HG03521 (cell line): ENCODE measurements around the gene WASHC3.
"Not testable (repeated sequence)": the region's sequence is repeated elsewhere in the genome, so short reads cannot be mapped to it uniquely, and the experiment has no call there.

ENCODE experiments used
- ATAC-seq: cut with Tn5 transposase; IDR thresholded peaks from one replicate; pipeline ENCODE4 v1.9.1; 2021; ENCODE audit warnings: mild to moderate bottlenecking, moderate library complexity; ENCODE audit not compliant: unreplicated experiment

The WASHC3 gene

GRCh38 chr12:102061560-102062418, at the start of gene WASHC3:
Gene WASHC3, minus strand, starts transcription at chr12:102061991. Its CDS starts 29 bp downstream, at chr12:102061962.
- peak; percentile 96 for ATAC-seq

- ATAC-seq = no peak
Observed at GRCh38 chr12:102110782-102111181, 49.0 kb upstream of the WASHC3 start.

GRCh38 chr12:102107970-102108369, 46.2 kb upstream of the WASHC3 start:
- ATAC-seq = no peak

- no peak for ATAC-seq
Observed at GRCh38 chr12:102106905-102107304, 45.1 kb upstream of the WASHC3 start.

GRCh38 chr12:102096855-102097254, 35.1 kb upstream of the WASHC3 start:
- no peak for ATAC-seq

DNA sequence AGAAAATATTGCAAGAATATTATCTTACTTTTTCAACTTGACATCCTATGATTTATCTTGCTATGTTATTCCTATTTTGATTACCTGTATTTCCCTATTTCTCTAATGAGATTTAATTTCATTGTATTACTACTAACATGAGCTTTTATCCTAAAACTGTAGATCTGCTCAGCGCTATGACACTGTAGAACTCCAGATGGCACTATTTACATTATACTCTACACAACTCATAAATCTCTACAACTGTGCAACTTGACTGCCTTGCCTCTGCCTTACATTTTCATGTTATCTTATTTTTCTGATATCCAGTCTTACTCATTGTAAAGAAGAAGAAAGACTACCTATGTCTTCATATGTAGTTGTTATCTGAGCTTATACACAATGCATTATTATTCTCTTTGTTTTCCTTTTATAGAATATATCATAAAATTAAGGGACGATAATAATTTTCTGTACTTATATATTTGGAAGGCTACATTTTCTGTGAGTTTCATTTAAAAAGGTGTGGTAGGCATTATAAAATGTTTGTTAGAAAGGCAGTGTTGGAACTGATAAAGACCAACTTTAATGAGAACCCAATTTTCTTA, 34.0 kb upstream of the WASHC3 start:
- no peak for ATAC-seq

DNA sequence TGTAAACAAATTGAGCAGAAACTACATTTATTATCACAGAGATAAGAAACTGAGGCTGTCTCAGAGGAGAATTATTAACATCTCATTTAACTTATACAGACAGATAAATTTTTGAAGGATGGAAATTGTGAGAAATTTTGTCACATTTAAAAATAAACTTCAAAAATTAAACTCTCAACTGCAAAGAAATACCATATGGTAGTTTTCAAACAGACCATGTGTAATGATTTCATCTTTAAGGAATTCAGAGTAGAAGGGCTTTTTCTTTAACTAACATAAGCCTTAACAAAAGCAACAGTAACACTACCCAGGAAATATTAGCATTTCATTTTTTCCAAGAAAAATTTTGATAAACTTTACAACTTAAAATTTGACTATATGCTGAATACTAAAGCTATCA, 31.5 kb upstream of the WASHC3 start:
- no peak for ATAC-seq

DNA sequence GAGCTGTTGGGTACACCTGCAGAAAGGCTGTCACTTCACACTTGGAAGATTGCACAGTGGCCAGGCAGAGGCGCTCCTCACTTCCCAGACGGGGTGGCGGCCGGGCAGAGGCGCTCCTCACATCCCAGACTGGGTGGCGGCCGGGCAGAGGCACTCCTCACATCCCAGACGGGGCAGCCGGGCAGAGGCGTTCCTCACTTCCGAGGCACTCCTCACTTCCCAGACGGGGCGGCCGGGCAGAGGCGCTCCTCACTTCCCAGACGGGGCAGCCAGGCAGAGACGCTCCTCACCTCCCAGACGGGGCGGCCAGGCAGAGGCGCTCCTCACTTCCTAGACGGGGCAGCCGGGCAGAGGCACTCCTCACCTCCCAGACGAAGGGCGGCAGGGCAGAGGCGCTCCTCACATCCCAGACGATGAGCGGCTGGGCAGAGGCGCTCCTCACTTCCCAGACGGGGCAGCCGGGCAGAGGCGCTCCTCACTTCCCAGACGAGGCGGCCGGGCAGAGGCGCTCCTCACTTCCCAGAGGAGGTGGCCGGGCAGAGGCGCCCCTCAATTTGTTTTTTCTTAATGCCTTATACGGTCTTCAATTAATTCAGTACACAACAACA, 27.5 kb upstream of the WASHC3 start:
- not testable (repeated sequence) for ATAC-seq

DNA sequence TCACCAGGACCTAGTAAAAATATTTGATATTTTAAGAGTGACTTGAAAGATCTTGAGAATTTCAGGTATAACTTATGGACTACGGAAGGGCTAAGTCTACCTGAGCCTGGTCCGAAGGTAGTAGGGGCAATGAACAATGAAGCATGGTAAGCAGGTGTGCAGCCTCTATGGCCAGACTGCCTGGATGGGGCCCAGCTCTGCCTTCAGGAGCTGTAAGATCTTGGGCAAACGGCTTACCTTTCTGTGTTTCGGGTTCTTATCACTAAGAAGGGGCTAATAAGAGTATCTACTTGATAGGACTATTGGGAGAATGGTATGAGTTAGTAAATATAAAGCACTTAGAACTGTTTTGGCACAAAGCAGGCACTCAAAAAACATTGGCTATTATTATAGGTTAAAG, 19.1 kb upstream of the WASHC3 start:
- no peak for ATAC-seq

DNA sequence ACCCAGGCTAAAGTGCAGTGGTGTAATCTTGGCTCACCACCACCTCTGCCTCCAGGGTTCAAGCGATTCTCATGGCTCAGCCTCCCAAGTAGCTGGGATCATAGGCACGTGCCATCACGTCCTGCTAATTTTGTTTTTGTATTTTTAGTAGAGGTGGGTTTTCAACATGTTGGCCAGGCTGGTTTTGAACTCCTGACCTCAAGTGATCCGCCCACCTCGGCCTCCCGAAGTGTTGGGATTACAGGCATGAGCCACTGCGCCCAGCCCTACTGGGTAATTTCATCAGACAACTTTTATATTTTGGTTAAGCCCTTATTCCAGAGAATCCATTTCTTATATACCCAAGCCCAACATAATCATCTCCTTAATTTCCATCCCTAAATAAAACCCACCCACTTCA, 10.3 kb upstream of the WASHC3 start:
- not testable (repeated sequence) for ATAC-seq

- no peak for ATAC-seq
Observed at GRCh38 chr12:102069707-102070106, 7.9 kb upstream of the WASHC3 start.

GRCh38 chr12:102067574-102068258, 5.9 kb upstream of the WASHC3 start:
- ATAC-seq = no peak

GRCh38 chr12:102064476-102064875, 2.7 kb upstream of the WASHC3 start:
- no peak for ATAC-seq

DNA sequence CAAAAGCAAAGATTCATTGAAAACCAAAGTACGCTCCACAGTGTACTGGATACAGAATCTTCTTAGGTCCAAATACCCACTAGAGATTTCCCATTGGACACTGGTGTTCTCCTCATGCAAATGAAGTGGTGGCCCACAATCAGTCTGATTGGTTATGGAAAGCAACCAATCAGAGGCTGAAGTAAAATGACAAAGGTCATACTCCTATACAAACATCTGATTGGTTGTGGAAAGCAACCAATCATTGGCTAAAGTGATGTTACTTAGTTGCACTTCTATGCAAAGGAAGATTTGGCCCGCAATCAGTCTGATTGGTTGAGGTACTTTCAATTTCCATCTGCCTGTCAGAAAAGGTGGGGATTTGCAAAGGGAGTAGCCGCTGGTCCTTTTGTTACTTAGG, 1.3 kb upstream of the WASHC3 start:
- ATAC-seq = no peak

GRCh38 chr12:102062419-102062806, 622 bp upstream of the WASHC3 start:
- no peak for ATAC-seq

- ATAC-seq = peak; percentile 36
Observed at GRCh38 chr12:102061096-102061559, 663 bp downstream of the WASHC3 start.

GRCh38 chr12:102059343-102059742, 2.4 kb downstream of the WASHC3 start:
- no peak for ATAC-seq

GRCh38 chr12:102054345-102054744, 7.4 kb downstream of the WASHC3 start:
- ATAC-seq = no peak

- no peak for ATAC-seq
Observed at GRCh38 chr12:102053062-102053349, 8.8 kb downstream of the WASHC3 start.

DNA sequence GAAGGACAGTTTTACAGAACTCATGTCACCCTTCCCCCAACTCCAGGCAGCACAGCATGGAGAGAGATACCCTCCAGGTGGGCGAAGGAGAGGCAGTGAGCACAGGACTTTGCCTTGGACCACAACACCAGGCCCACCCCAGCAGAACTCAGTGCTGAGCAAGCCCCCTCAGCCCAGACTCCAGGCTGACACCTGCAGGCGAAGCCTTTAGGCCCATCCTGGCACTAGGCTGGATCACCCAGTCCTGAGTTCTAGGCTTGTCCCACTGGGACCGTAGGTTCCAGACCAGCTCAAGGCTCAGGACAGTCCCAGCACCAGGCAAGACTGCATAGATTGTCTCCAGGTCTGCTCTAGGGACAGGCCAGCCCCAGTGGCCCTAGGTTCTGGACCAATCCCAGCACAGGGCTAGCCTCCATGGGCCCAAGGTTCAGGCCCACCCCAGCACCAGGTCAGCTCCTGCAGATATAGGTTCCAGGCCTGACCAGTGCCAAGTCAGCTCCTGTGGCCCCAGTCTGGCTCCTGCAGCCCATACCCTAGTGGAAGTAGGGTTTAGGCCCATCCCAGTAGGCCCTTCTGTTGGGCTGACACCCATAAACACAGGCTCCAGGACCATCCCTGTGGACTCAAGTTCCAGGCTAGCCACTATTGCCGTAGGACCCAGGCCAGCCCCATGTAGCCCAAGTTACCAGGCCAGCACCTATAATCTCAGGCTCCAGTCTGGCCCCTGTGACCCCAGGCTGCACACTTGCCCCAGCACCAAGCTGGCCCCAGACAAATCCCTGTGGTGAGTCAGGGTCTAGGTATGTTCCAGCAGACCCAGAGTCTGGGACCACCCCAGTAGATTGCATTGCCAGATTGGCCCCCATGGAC, 9.4 kb downstream of the WASHC3 start:
- no peak for ATAC-seq
